HG03159 (cell line): Measurements from ENCODE around the gene MTHFD2.
"Not testable (repeated sequence)": the region's sequence is repeated elsewhere in the genome, so short reads cannot be mapped to it uniquely, and the experiment has no call there.

Experiments used
- ATAC-seq: cut with Tn5 transposase; IDR thresholded peaks from one replicate; pipeline ENCODE4 v1.9.1; 2021; ENCODE audit warnings: mild to moderate bottlenecking, moderate library complexity; ENCODE audit not compliant: unreplicated experiment

Gene MTHFD2

DNA sequence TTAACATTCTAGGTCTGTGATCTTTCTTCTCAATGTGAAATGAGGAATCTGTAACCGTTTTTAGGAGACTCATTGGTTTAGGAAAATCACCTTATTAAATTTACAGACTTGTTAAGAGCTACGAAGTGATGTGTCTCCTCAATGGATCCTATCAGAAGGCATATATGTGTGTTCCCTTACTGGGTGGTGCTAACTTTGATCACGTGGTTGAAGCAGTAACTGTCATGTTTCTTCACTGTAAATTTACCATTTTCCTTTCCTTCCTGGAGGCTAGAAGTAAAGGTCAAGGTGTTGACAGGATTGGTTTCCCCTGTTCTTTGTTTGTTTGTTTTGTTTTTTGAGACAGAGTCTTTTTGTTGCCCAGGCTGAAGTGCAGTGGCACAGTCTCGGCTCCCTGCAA lies 1.4 kb upstream of the MTHFD2 start:
- no peak for ATAC-seq

DNA sequence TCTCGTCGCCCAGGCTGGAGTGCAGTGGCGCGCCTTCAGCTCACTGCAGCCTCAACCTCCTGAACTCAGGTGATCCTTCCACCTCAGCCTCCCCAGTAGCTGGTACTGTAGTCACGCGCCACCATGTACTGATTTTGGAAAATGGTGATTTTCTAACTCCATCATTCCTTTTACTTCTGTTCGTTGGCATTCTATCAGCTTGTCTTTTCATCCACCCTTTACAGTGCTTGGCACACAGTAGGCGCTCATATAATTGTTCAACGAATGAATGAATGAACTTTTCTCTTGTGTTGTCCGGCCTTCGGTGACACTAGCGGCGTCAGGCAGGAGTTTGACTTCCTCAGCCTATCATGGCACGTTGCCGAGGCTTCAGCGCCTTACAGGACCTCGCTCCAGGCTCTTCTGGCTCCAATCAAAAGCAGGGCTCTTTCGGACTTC lies 373 bp upstream of the MTHFD2 start:
- ATAC-seq = no peak

GRCh38 chr2:74199275-74199701 lies 873 bp downstream of the MTHFD2 start:
- ATAC-seq = no peak

DNA sequence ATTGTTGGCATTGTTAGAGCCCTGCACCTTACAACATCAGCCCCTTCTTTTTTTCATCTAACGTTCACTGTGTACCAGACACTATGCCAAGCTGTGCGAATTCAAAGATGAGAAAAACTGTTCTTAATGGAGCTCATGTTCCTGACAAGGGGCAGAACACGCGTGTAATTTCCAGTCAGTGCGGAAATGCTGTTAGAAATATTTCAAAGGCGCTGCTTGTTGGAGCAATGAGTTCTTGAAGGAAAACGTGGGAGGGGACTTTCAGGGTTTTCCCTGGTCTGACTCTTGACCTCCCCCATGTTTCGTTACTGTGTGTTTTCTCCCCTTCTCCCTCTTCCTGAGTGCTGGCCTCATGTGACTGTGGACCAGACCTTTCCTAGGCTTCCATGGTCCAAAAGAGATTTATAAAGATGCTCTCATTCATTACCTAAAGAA lies 1.5 kb downstream of the MTHFD2 start:
- no peak for ATAC-seq

- ATAC-seq = no peak
Measured at GRCh38 chr2:74201196-74201595, 2.8 kb downstream of the MTHFD2 start.

- ATAC-seq = no peak
Measured at GRCh38 chr2:74201596-74201995, 3.2 kb downstream of the MTHFD2 start.

GRCh38 chr2:74204436-74204835 lies 6.0 kb downstream of the MTHFD2 start:
- ATAC-seq = no peak

DNA sequence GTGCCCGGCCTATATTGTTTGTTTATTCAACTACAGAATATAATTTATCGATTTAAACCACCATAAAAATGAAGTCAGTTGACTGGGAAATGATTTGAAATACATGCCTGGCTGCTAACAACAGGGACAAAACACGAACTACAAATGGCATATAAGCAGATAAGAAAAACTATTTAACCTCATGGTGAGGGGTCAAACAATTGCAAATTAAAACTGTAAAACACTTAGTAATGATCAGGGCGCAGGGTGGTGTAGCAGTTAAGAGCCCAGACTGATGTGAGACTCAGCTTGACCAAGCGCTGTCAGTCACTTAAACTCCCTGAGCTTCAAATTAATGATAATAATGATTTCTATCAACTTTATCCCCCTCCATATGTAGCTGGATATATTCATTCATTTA lies 6.7 kb downstream of the MTHFD2 start:
- no peak for ATAC-seq

- ATAC-seq = no peak
Measured at GRCh38 chr2:74205596-74205995, 7.2 kb downstream of the MTHFD2 start.

DNA sequence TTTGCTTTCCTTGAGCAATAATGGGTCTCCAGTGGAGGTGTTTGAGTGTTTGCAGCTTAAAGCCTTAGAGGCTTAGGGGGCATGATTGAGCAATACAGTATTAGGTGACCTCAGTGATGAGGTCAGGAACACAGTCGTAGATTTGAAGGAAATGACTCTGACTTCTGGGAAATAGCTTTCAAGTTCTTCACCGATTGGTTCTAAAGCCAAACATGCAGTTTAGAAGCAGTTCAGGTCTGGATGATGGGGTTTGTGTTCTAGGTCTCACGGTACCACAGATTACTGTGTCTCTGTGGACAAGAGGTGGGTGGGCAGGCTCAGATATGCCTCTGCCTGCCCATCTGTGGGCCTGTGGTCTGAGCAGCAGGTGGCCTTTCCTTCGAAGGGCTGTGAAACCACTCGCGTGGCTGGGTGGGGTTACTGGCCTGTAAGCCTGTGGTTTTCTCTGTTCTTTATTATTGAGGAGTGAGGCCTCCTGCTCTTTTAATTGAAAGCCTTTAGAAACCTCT lies 7.8 kb downstream of the MTHFD2 start:
- ATAC-seq = no peak

DNA sequence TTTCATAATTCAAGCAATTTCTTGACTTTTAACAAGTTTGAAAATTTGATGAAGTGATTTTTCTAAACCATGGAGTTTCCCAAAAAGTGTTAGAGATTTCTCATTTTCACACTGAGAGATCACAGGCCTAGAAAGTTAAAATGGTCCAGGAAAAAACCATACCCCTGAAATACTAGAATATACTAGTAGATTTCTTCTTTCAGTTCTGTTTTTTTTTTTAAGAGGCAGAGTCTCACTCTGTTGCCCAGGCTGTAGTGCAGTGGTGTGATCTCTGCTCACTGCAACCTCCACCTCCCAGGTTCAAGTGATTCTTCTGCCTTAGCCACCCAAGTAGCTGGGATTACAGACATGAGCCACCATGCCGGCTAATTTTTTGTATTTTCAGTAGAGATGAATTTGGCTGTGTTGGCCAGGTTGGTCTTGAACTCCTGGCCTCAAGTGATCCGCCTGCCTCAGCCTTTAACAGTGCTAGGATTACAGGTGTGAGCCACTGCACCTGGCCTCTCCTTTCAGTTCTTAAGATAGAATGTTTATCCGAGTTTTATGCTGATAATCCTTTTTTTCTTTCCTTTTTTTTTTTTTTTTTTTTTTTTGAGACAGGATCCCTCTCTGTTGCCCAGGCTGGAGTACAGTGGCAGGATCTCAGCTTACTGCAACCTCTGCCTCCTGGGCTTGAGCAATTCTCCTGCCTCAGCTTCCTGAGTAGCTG lies 14.4 kb downstream of the MTHFD2 start:
- no peak for ATAC-seq

GRCh38 chr2:74215771-74216170 lies 17.4 kb downstream of the MTHFD2 start:
- ATAC-seq = not testable (repeated sequence)

DNA sequence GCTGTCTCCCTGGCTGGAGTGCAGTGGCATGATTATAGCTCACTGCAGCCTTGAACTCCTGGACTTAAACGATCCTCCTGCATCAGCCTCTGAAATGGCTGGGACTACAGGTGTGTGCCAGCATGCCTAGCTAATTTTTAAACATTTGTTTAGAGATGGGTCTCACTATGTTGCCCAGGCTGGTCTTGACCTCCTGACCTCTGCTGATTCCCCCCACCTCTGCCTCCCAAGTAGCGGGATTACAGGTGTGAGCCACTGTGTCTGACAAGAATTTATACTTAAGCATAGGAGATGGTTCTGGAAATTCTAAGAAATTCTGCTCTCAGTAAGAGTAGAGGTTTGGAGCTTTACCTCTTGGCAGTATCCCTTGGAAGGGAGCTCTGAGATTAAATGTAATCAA lies 18.2 kb downstream of the MTHFD2 start:
- ATAC-seq = no peak

DNA sequence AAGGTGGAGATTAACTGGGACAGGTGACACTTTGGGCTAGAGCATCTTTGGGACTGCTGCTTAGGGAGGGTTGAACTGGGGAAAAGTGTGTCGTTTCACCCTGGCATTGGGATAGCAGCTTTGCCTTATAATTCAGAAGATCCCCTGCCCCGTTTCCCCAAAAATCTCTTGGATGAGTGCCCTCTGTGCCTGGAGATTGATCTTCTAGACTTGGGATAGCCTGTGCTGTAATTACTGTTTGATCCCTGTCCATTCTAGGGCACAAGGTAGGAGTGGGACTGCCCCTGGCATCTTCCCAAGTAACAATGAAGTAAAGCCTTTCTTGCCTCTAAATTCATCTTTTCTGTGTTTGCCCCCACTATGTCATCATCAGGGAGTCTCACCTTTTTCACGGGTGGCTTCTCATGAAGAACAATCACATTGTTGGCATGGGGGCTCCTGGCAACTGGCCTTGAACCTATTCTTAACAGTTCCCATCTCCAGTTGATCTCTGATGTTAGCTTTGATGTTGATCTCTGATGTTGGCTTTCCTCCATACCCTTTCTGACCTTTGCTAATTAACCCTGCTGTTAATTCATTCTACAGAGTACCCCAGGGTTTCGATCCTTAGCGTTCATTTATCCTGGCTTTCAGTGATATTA lies 21.6 kb downstream of the MTHFD2 start:
- ATAC-seq = no peak

- no peak for ATAC-seq
Measured at GRCh38 chr2:74221091-74221490, 22.7 kb downstream of the MTHFD2 start.

- ATAC-seq = no peak
Measured at GRCh38 chr2:74221604-74222299, 23.3 kb downstream of the MTHFD2 start.

DNA sequence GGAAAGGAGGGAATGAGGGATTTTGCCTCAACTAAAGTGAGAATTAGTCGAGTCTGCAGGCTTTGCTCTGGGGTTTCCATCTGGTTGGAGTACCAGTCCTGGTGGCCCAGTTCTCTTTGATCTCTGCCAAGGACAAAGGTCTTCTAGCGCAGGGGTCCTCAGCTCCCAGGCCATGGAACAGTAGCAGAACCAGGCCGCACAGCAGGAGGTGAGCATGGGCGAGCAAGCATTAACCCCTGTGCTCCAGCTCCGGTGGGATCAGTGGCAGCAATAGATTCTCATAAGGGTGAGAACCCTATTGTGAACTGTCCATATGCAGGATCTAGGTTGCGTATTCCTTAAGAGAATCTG lies 23.9 kb downstream of the MTHFD2 start:
- ATAC-seq = no peak

- ATAC-seq = no peak
Measured at GRCh38 chr2:74223941-74224770, 25.7 kb downstream of the MTHFD2 start.

DNA sequence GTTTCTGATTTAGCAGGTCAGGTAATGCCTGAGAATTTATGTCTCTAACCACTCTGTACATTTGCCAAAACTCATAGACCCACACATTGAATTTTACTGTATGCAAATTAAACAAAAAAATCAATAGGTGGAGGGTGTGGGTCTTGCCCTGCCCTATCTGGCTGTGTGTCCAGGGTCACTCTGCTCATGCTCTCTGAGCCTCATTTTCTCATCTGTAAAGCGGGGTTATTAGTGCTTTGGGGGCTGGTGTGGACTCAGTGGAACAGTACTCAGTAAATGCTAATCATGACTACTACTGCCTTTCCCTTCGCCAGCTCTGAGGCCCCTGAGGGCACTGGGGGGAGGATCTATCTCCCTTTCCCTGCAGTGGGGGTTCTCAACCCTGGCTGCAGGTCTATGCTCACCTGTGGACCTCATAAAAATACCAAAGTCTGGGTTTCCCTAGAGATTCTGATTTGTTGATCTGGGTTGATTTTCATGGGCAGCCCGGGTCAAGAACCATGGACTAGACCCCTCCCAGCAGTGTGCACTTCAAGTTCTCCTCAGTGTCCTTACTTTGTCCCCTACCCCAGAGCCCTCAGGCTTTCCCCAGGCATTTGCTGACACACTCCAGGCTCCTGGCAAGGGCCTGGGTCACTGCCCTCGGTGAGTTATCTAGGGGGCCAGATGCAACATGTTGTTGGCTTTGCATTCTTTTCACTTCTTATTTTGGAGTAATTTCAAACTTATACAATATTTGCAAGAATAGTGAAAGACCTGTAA lies 27.5 kb downstream of the MTHFD2 start:
- ATAC-seq = no peak

DNA sequence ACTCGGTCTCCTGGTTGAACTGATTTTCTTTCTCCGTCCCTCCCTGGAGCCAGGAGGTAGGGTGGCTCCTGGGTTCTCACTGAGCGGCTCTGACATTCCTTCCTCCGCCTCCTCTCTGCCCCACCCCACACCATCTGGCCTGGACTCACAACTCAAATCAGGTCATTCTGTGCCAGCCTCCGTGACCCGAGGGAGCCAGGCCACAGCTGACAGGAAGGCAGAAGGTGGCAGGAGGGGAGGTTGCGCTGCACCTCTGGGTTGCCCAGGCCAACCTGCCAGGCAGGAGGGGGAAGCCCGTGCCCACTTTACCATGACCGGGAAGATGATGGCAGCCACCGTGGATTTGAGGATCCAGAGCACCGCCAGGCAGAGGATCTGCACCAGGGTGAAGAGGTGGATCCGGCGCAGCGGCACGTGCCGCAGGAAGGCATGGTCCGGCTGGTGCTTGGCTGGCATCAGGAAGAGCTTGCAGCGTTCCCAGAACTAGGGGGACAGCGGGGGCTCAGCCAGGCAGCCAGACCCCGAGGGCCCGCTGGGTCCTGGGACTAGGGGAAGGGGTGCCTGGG lies 28.3 kb downstream of the MTHFD2 start:
- no peak for ATAC-seq
